Cardiac septum (tissue), 1 donor: Measurements from ENCODE around the gene AGTRAP. TPM values are rescaled to one million over a fixed set of nuclear protein-coding genes. Genes with fewer than 3 reads are reported as not detected.
A peak's percentile ranks its signal among the peaks of the same experiment; 100 is the strongest.

Experiments
- DNase-seq: peaks from one replicate; pipeline ENCODE4 v3.0.0-alpha.2; 2020; ENCODE audit warnings: low spot score
- intact Hi-C: fragments of 100-400 bp; cut with DNase I; formaldehyde crosslinking; loops from one replicate; pipeline ENCODE4 v1.14.0; 2022
- total RNA-seq: library from RNA; stranded (reverse); fragmentation: NEBNext Ultra II Directional; extraction: Animal tissue kit (Norgen Biotek cat#: 25700); gene quantifications from one replicate; pipeline ENCODE4 v1.2.1, GENCODE V29; 2021
- donor health status: DM: no; HTN: no; CAD: no.

The AGTRAP gene
- total RNA-seq, 1 donor from 2014 or later, result 17.4 TPM

GRCh38 chr1:11790101-11790879 is 54.4 kb downstream of the AGTRAP start:
- intact Hi-C loops, result loop anchor here (1.0 to 2.0 kb wide), 2 partner anchors 16 to 97 kb away; partner anchors contain the start of gene CLCN6
- DNase-seq, result no peak

GRCh38 chr1:11790880-11791715 is 55.2 kb downstream of the AGTRAP start:
- intact Hi-C loops, result loop anchor here (1.0 to 2.0 kb wide), 2 partner anchors 15 to 96 kb away; partner anchors contain the start of gene CLCN6
- peak; percentile 94 for DNase-seq

- intact Hi-C loops, result no loop called here
- peak; percentile 83 for DNase-seq
These were observed 56.2 kb downstream of the AGTRAP start for GRCh38 chr1:11792106-11792505.

DNA sequence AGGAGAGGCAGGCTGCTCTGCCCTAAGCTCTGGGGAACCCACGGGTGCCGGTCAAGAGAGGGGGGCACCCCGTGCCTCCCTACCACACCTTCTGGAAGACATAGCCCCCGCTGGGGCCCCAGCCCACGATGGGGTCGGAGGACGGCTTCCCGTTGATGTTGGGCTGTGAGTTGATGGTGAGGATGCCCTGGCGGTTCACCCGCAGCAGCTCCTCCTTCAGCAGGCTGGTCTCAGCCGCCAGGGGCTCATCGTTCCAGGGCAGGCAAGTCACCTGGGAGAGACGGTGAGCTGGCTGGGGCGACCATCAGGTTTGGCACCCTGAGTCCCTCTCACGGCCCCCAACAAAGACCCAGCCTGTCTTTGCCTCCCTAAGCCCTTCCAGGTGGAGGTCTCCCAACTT is 57.9 kb downstream of the AGTRAP start:
- intact Hi-C loops, result no loop called here
- peak; percentile 63 for DNase-seq

DNA sequence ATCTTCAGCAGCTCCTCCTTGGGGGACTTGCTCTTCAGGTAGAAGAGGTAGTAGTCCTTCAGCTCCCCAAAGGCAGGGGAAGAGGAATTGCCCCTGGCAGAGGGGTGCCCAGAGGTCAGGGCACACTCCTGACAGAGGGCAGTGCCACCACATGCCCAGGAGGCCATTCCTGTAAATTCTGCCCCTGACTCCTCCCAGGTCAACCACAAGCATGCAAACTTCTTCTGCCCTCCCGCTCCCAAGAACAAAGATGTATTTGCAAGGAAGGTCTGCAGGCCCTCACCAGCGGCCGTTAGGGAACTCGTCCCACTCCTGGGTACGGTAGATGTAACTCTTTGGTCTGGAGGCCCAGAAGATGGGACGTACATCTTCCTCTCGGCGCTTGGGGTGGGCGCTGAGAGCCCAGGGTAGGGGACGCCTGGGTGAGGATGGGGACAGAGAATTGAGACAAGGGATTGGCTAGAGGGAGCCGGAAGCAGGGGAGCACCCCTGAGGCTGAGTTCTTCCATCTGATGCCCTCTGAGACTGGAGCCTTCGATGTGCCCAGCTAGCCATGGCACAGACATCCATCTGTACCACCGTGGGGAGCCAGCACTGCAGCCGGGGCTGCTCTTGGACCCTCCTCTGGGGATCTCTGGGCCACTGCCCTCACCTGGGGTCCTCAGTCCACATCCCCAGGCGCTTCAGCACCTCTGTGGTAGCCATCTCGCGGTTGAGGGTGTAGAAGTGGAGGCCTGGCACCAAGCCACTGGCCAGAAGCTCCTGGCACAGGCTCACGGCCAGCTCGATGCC is 58.7 kb downstream of the AGTRAP start:
- DNase-seq, result peak; percentile 68
- intact Hi-C loops, result no loop called here

- intact Hi-C loops, result no loop called here
- peak; percentile 31 for DNase-seq
These were observed 59.4 kb downstream of the AGTRAP start for GRCh38 chr1:11795238-11795890.

- intact Hi-C loops, result no loop called here
- peak; percentile 82 for DNase-seq
These were observed 60.3 kb downstream of the AGTRAP start for GRCh38 chr1:11796036-11796828.

DNA sequence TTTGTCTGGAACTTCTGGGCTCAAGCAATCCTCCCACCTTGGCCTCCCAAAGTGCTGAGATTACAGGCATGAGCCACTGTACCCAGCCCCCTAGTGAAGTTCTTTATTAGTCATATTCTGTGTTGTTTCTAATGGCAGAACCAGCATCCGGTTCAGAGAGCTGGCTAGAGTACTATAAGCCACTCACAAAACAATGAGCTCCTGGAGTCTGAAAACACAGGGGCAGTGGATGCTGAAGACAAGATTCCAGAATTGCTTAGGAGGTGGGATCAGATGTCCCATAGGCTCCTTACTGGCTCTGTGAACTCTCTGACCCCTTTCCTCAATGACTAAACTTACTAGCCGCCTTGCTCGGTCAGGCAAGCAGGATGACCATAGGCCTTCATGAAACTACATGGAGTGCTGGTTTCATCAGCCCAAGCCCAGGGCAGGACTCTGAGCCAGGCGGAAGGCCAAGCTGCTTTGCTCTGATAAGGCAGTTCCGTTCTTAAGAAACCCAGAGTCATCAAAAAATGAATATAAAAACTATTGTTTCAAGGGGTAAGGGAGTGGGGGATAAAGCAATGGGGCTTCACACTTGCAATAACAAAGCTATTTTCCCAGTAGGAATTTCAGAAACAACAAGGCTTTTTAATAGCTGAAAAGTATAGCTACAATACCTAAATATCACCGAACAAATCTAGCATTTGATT is 61.7 kb downstream of the AGTRAP start:
- DNase-seq, result peak; percentile 83

GRCh38 chr1:11799099-11799498 is 63.2 kb downstream of the AGTRAP start:
- peak; percentile 36 for DNase-seq
- intact Hi-C loops, result no loop called here

More for the DNA sequence above, 61.7 kb downstream of the AGTRAP start:
- intact Hi-C loops, result no loop called here

- no peak for DNase-seq
- intact Hi-C loops, result loop anchor here (5.0 kb wide), 1 partner anchor 63 kb away; the partner anchor contains the start of gene AGTRAP
These were observed 64.0 kb downstream of the AGTRAP start for GRCh38 chr1:11799896-11800295.

DNA sequence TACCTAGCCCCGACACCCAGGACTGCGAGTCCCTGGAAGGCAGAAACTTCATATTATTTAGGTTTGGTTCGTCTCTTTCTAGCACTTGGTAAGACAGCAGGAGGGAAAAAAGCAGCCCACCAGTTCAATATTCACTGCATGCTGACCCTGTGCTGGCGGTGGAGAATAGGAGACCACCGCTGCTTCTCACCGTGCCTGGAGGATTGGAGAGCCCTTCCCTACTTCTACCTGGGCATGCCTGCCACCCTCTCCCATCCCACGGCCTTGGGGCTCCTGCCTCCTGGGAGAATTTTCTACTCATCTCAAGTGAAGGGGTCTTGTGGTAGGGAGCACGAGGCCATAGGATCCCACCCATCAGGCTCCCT is 64.4 kb downstream of the AGTRAP start:
- DNase-seq, result no peak

More for the DNA sequence above, 64.4 kb downstream of the AGTRAP start:
- intact Hi-C loops, result loop anchor here (5.0 kb wide), 1 partner anchor 63 kb away; the partner anchor contains the start of gene AGTRAP

Other genes with a start within 250 kb of the AGTRAP start
- 2.9 TPM for gene FBXO2, start 81.7 kb upstream of the AGTRAP start, total RNA-seq
- gene FBXO44, start 81.3 kb upstream of the AGTRAP start, total RNA-seq, result 19.8 TPM
- gene FBXO6, start 71.9 kb upstream of the AGTRAP start, total RNA-seq, result 7.1 TPM
- gene MAD2L2, start 55.0 kb upstream of the AGTRAP start, total RNA-seq, result 25.0 TPM
- gene DRAXIN, start 44.4 kb upstream of the AGTRAP start, total RNA-seq, result 0.05 TPM
- gene C1orf167, start 26.1 kb downstream of the AGTRAP start, total RNA-seq, result 2.3 TPM
- 33.7 TPM for gene MTHFR, start 69.8 kb downstream of the AGTRAP start, total RNA-seq
- 26.3 TPM for gene CLCN6, start 70.1 kb downstream of the AGTRAP start, total RNA-seq
- 21,376 TPM for gene NPPA, start 111.6 kb downstream of the AGTRAP start, total RNA-seq
- gene NPPB, start 122.8 kb downstream of the AGTRAP start, total RNA-seq, result 7,162 TPM
- 42.6 TPM for gene KIAA2013, start 190.3 kb downstream of the AGTRAP start, total RNA-seq
- gene PLOD1, start 198.6 kb downstream of the AGTRAP start, total RNA-seq, result 52.6 TPM
- gene MFN2, start 244.3 kb downstream of the AGTRAP start, total RNA-seq, result 619 TPM